ENCODE measurements around the gene UNG. TPM values are rescaled to one million over a fixed set of nuclear protein-coding genes. Genes with fewer than 3 reads are reported as not detected.
A peak's percentile ranks its signal among the peaks of the same experiment; 100 is the strongest.

The UNG gene
- total RNA-seq, 1 experiment from 2014 or later: 188 TPM

GRCh38 chr12:109109746-109110350 is 12.5 kb downstream of the UNG start:
- Histone ChIP-seq H4K91ac (ENCODE audit: insufficient read length, low read depth, low read length) (no peak overlapping the region), H3T11ph (ENCODE audit: low read length) (no peak overlapping the region), H2AK5ac (ENCODE audit: insufficient read length, low read length) (no peak overlapping the region), H4K5ac (ENCODE audit: insufficient read length, low read depth, low read length) (no peak overlapping the region), H3K79me1 (ENCODE audit: insufficient read depth, low read depth, low read length, poor library complexity, severe bottlenecking) (no peaks in the 10 kb centered on the region), H3K9ac (ENCODE audit: extremely low read depth, insufficient read length, low read length) (no peak overlapping the region), H4K20me1 (ENCODE audit: control insufficient read depth, insufficient read depth, insufficient read length) (no peaks in the 10 kb centered on the region), H3K9me3 (ENCODE audit: control insufficient read depth, low read depth, low read length) (no peaks in the 10 kb centered on the region), H2BK20ac (ENCODE audit: low read depth, low read length, poor library complexity, severe bottlenecking) (no peak overlapping the region), H2BK5ac (ENCODE audit: insufficient read length, low read length) (no peak overlapping the region), H3K23ac (ENCODE audit: insufficient read length, low read depth, low read length) (no peak overlapping the region), H3K18ac (ENCODE audit: insufficient read length, low read depth, low read length) (no peak overlapping the region), H2AFZ (ENCODE audit: low read length) (no peak overlapping the region), H3K4me2 (ENCODE audit: insufficient read depth, insufficient read length, low read length) (no peak overlapping the region), H3K27me3 (ENCODE audit: insufficient read depth, low read length) (no peaks in the 10 kb centered on the region), H3K27ac (ENCODE audit: insufficient read length, low read depth, low read length) (no peak overlapping the region), H3K14ac (ENCODE audit: insufficient read depth, low read length) (no peak overlapping the region), H3K56ac (ENCODE audit: insufficient read length, low read depth, low read length) (no peak overlapping the region), H3K23me2 (ENCODE audit: insufficient read length, low read depth, low read length, poor library complexity, severe bottlenecking) (peaks cover 4% of the 10 kb centered on the region), H3K4me1 (ENCODE audit: insufficient read depth, low read length) (peaks cover 2% of the 10 kb centered on the region; the same call in 1 of the 2 replicates), H2BK15ac (ENCODE audit: low read depth, low read length) (no peak overlapping the region), H2BK120ac (ENCODE audit: low read depth, low read length, poor library complexity, severe bottlenecking) (no peak overlapping the region), H3K4ac (ENCODE audit: low read depth, low read length) (no peak overlapping the region), H3K79me2 (ENCODE audit: insufficient read depth, low read length) (no peaks in the 10 kb centered on the region), H2BK12ac (ENCODE audit: insufficient read length, low read depth, low read length) (no peak overlapping the region), H4K8ac (replicated peaks; ENCODE audit: insufficient read length, low read depth, low read length) (no peak overlapping the region)
- no peak for DNase-seq
- Mint-ChIP-seq H3K9me3 (no peaks in the 10 kb centered on the region), H3K27ac (peak overlapping the region; percentile 59 to 90 (median 84); a peak in 3 of 7 replicates), H3K27me3 (ENCODE audit: low read depth) (no peaks in the 10 kb centered on the region), H3K4me3 (no peak overlapping the region), H3K4me1 (peaks cover 10 to 12% of the 10 kb centered on the region in 2 experiments), H3K36me3 (ENCODE audit: insufficient read depth in 1 of 3, low read depth in 3 of 3) (peaks cover 28 to 58% (median 47%) of the 10 kb centered on the region in 3 experiments; a peak in 6 of 7 replicates)
- WGBS (ENCODE audit: extremely low coverage, insufficient read length, low lambda C conversion rate): no CpG with 5 or more reads among the region's 6 CpGs
- TF ChIP-seq, protein P1, sequence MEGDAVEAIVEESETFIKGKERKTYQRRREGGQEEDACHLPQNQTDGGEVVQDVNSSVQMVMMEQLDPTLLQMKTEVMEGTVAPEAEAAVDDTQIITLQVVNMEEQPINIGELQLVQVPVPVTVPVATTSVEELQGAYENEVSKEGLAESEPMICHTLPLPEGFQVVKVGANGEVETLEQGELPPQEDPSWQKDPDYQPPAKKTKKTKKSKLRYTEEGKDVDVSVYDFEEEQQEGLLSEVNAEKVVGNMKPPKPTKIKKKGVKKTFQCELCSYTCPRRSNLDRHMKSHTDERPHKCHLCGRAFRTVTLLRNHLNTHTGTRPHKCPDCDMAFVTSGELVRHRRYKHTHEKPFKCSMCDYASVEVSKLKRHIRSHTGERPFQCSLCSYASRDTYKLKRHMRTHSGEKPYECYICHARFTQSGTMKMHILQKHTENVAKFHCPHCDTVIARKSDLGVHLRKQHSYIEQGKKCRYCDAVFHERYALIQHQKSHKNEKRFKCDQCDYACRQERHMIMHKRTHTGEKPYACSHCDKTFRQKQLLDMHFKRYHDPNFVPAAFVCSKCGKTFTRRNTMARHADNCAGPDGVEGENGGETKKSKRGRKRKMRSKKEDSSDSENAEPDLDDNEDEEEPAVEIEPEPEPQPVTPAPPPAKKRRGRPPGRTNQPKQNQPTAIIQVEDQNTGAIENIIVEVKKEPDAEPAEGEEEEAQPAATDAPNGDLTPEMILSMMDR (conservative IDR thresholded peaks at IDR 0.05): no peak
